Measurements from ENCODE around the gene MOB3A. TPM values are rescaled to one million over a fixed set of nuclear protein-coding genes. Genes with fewer than 3 reads are reported as not detected.

Gene MOB3A
- total and polyA plus RNA-seq, 2 of the 13 experiments (the other 11 are each of a cell fraction or from before 2014, with no cell fraction given) = 3.5 to 17.8 TPM

DNA sequence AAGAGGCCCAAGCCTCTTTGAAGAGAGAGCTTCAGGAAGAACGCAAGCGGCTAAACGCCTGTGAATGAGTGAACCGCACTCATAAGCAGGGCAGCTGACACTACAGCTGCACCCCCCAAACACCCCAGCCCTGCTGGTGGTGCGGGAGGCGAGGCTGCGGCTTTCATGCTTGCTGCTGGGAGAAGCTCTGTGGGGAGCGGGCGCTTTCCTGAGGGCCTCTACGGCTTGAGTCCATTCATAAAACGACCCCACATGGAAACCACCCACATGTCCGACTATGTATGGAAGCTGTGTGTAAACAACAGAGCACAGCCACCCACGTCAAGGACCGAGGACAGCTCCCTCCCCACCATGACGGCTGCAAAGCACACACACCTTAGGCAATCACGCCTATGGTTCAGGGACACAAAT lies 49.7 kb upstream of the MOB3A start (continued):
- TF ChIP-seq MYPOP (CRISPR knock-in tag; IDR thresholded peaks at IDR 0.05) = no peak
- TF ChIP-seq MIER2 (CRISPR knock-in tag; IDR thresholded peaks at IDR 0.05) = peak; percentile 90
- TF ChIP-seq ZNF790 (CRISPR knock-in tag; IDR thresholded peaks at IDR 0.05; ENCODE audit: borderline replicate concordance) = no peak
- TF ChIP-seq IKZF4 (CRISPR knock-in tag; IDR thresholded peaks at IDR 0.05; ENCODE audit: borderline replicate concordance, low read depth, not compliant biosample characterization) = no peak
- no peak for TF ChIP-seq SUZ12 (IDR thresholded peaks at IDR 0.05; ENCODE audit: low read depth, low read length)

- Histone ChIP-seq H3K4me1 (ENCODE audit: insufficient read depth, low read length) (peaks cover 37% of the 10 kb centered on the region), H3K4me3 (replicated peaks in 1 of 3; ENCODE audit: insufficient read depth in 1 of 3, low read depth in 2 of 3, low read length in 3 of 3) (no peak overlapping the region), H4K20me1 (ENCODE audit: insufficient read depth, low read length) (peaks cover 34% of the 10 kb centered on the region), H3K9me3 (ENCODE audit: low read length) (no peaks in the 10 kb centered on the region), H3K79me2 (ENCODE audit: insufficient read depth, low read length) (peaks cover 81% of the 10 kb centered on the region), H3K27me3 (ENCODE audit: control insufficient read depth in 1 of 2, insufficient read depth in 2 of 2, low read length in 2 of 2) (no peaks in the 10 kb centered on the region), H3K27ac (ENCODE audit: extremely low read length, insufficient read depth, low read length) (no peak overlapping the region), H2AFZ (ENCODE audit: low read length) (no peak overlapping the region), H3K9ac (ENCODE audit: insufficient read depth, low read depth, low read length) (no peak overlapping the region), H3K36me3 (replicated peaks in 1 of 2; ENCODE audit: control insufficient read depth in 1 of 2, insufficient read depth in 2 of 2, low read length in 2 of 2) (peaks cover 7 to 21% of the 10 kb centered on the region in 2 experiments), H3K4me2 (ENCODE audit: low read depth, low read length) (no peak overlapping the region)
- WGBS (ENCODE audit: low lambda C conversion rate) = 95% methylated on average over 15 of the region's 15 CpGs
- ChIA-PET POLR2A (no interaction called here), CTCF (ENCODE audit: low intra/inter-chr PET ratio, low total read pairs) (no interaction called here)
- ATAC-seq = no peak
- in situ Hi-C loops (cut with HindIII; ENCODE audit: extremely low pct_ligation_motif_present, low pct_unique_long_range_greater_than_20kb) = no loop called here
- FAIRE-seq = no peak
- intact Hi-C loops (cut with micrococcal nuclease; ENCODE audit: unreplicated experiment) = no loop called here
- BruUV-seq (replicated peaks) = no TSS peak
- DNase-seq (ENCODE audit: low spot score) = no peak
- TF ChIP-seq ZBTB33 (CRISPR knock-in tag; IDR thresholded peaks at IDR 0.05) (peak; percentile 80), ZNF652 (CRISPR knock-in tag; IDR thresholded peaks at IDR 0.05; ENCODE audit: borderline replicate concordance, low read depth) (no peak), ZNF207 (IDR thresholded peaks at IDR 0.05; ENCODE audit: borderline replicate concordance) (no peak)
- TF ChIP-seq, protein P1, sequence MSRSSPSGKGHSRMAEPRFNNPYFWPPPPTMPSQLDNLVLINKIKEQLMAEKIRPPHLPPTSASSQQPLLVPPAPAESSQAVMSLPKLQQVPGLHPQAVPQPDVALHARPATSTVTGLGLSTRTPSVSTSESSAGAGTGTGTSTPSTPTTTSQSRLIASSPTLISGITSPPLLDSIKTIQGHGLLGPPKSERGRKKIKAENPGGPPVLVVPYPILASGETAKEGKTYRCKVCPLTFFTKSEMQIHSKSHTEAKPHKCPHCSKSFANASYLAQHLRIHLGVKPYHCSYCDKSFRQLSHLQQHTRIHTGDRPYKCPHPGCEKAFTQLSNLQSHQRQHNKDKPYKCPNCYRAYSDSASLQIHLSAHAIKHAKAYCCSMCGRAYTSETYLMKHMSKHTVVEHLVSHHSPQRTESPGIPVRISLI (CRISPR knock-in tag; IDR thresholded peaks at IDR 0.05; ENCODE audit: borderline replicate concordance) = no peak
Measured at GRCh38 chr19:2144190-2144589, 48.1 kb upstream of the MOB3A start.

All from HepG2 (cell line).